Measurements from ENCODE around the gene FURIN.

DNA sequence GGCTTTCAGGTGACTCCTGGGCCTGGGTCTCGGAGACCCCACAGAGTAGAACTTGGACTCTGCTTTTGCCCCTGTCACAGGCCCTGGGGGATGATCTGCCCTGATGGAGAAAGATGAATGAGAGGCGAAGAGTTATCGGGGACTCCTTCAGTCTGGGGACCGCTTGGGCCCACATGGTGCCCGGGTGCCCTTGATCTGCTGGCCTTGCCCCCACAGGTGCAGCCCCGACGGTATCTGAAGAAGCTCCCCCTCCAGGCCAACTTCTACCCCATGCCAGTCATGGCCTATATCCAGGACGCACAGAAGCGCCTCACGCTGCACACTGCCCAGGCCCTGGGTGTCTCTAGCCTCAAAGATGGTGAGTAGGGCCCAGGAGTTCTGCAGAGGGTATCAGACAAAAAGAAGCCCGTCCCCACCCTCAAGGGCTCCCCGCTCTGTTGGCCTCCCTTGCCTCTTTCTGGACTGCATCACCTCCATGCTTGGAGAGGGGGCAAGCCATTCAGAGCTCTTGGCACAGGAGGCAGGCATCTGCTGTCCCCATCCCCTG lies 45.1 kb downstream of the FURIN start:
- no peak for TF ChIP-seq POLR2AphosphoS5 (IDR thresholded peaks at IDR 0.05; ENCODE audit: low read depth, low read length)
- TF ChIP-seq, protein P1, sequence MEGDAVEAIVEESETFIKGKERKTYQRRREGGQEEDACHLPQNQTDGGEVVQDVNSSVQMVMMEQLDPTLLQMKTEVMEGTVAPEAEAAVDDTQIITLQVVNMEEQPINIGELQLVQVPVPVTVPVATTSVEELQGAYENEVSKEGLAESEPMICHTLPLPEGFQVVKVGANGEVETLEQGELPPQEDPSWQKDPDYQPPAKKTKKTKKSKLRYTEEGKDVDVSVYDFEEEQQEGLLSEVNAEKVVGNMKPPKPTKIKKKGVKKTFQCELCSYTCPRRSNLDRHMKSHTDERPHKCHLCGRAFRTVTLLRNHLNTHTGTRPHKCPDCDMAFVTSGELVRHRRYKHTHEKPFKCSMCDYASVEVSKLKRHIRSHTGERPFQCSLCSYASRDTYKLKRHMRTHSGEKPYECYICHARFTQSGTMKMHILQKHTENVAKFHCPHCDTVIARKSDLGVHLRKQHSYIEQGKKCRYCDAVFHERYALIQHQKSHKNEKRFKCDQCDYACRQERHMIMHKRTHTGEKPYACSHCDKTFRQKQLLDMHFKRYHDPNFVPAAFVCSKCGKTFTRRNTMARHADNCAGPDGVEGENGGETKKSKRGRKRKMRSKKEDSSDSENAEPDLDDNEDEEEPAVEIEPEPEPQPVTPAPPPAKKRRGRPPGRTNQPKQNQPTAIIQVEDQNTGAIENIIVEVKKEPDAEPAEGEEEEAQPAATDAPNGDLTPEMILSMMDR (IDR thresholded peaks at IDR 0.05): no peak
